GM18505 (cell line): ENCODE data around the gene TNS1.
"Not testable (repeated sequence)": the region's sequence is repeated elsewhere in the genome, so short reads cannot be mapped to it uniquely, and the experiment has no call there.

Experiments used
- ATAC-seq: cut with Tn5 transposase; IDR thresholded peaks from one replicate; pipeline ENCODE4 v1.9.1; 2021; ENCODE audit not compliant: unreplicated experiment
- POLR2A ChIP-seq: IDR thresholded peaks from 4 replicates; pipeline ENCODE4 v1.6.1; 2011; ENCODE audit warnings: borderline replicate concordance; ENCODE audit not compliant: insufficient read depth, insufficient read length; ENCODE audit errors: extremely low read depth

The TNS1 gene

DNA sequence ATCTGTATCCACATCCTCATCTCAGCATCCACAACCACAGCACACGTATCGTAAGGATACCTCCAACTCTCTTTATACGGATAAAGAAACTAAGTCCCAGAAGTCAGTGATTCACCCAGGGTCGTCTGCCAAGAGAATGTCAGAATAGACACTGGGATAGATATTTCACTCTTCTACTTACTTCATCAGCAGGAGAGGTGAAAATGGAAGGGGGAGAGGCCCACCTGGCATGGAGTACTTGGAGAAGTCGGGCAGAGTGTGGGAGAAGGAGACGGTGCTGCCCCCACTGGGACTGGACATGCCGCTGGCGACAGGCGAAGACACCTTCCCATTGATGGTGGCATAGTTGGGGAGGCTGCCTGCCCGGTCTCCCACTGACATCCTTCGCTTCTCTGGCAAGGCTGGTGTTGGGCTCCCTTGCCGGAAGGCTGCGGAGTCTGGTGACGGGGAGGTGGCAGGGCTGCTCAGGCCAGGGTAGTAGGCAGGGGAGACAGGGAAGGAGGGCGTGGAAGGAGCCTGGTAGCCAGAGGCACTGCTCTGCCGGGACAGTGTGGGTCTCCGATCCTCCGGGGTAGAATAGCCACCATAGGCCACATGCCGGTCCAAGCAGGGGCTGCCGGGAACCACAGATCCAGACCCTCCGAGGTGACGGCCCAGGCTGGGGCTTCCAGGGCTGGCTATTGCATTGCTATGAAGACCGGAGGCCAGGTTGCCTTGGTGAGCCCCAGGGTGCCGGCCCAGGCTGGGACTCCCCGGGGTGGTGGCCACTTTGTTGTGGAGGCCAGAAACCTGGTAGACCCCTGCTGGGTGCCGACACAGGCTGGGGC lies 185.1 kb downstream of the TNS1 start:
- no peak for ATAC-seq
- TF ChIP-seq POLR2A, result no peak

DNA sequence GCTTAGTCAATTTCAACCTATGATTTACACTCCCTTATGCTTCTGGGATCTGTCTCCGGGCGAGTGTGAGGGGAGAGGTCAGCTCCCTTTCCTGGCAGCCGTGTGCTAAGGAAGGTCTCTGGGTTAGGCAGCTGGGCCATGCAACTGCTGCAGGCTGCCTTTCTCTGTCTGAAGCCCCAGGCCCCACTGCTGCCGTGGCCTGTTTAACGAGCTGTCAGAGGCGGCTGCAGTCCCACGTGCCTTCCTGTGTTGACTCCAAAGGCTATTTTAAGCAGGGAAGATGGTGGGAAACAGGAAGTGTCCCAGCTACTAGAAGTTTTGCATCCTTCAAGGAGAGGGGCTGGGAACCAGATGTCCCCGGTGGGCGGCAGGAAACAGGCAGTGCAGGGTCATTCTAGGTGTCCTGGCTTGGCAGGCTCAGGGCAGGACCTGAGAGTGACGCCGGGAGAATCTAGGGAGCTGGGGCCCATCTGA lies 186.4 kb downstream of the TNS1 start:
- TF ChIP-seq POLR2A, result no peak
- no peak for ATAC-seq

DNA sequence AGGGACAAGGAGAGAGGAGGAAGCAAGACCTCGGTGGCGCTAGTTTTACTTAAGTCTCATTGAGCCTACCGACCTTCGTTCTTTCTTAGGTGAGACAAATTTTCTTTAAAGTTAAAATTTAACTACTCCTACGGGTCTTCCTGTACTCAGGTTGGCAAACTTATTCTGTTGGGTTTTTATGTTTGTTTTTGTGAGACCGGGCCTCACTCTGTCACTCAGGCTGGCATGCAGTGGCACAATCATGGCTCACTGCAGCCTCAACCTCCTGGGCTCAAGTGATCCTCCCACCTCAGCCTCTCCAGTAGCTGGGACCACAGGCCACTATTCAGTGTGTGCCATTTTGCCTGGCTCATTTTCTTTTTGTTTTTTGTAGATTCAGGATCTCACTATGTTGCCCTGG lies 189.0 kb downstream of the TNS1 start:
- no peak for TF ChIP-seq POLR2A
- ATAC-seq, result no peak

DNA sequence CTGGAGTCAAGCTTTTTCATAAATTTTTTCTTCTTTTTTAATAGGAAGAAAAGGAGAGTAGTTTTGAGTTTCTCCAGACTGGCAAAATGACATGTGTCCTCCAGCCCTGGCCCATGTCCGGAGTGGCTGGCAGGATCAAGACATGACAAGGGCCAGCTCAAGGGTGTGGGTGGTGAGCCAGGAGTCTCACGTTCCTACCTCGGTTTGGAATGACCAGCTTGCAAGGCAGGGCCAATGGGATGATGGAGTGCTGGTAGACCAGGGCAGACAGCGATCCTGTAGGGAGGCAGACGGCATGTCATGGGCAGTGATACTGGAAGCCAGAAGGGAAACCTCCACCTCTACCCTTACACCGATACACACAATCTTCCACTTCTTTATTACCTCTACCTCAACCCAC lies 190.6 kb downstream of the TNS1 start:
- no peak for TF ChIP-seq POLR2A
- ATAC-seq, result no peak

DNA sequence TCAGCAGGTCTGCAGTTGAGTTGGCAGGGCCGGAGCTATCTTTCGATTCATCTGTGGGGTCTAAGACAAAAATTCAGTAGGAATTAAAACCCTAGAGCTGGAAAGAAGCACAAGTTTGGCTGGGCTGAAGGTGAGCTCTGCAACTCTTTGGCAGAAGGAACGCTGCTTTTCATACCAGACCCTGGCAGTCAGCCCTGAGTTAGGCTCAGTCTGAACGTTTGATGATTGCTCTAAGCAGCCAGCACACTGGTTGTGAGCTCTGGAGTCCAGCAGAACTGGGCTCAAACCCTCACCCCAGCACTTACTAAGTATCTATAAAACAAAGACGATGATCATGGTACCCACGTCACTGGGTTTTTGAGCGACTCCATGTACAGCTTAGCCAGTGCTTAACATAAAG lies 192.5 kb downstream of the TNS1 start:
- TF ChIP-seq POLR2A, result no peak
- no peak for ATAC-seq

- no peak for TF ChIP-seq POLR2A
- ATAC-seq, result no peak
These were observed 193.1 kb downstream of the TNS1 start for GRCh38 chr2:217809736-217810135.

DNA sequence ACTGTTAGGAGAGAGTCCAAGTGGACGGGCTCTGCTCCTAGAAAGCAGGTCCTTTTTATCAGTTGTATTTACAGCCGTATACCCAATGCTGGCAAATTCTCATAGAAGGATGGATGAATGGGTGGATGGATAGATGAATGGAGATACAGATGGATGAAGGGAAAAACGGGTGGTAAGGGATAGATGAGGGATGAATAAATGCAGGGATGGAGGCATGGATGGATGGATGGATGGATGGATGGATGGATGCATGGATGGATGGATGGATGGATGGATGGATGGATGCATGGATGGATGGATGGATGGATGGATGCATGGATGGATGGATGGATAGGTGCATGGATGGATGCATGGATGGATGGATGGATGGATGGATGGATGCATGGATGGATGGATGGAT lies 193.8 kb downstream of the TNS1 start:
- not testable (repeated sequence) for ATAC-seq

DNA sequence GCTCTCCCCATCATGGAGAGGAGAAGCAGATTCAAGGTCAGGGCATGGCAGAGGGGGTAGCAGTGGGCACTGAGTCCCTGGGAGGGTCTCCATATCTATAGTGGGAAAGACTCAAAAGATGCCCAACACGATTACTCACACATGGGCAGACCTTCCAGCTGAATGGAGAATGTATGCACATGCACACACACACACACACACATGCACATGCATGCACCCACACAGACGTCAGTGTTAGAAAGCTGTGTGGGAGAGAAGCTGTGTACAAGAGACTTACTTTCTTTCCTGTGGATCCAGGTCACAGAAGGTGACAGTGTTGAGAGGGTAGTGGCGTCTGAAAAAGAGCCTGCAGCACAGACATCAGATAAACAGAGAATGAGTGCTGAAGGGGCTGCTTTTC lies 194.5 kb downstream of the TNS1 start:
- ATAC-seq, result no peak
- no peak for TF ChIP-seq POLR2A

DNA sequence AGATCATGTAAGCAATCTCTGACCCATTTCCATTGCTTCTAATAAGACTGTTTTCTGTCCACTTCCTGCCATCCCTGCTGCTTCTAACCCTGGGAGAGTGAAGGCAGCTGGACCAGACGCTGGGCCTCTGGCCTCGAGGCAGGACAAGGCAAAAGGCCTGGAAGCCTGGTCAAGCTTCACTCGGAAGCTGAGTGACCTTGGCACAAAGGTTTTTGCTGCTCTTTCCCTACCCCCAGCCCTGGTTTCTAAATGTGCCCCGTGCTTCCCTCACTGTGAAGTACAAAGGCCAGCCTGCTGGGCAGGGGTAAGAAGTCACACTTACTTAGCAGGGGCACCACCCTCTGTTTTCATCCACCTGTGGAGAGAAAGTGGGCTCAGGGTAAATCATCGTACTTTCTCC lies 195.0 kb downstream of the TNS1 start:
- no peak for TF ChIP-seq POLR2A
- ATAC-seq, result no peak

DNA sequence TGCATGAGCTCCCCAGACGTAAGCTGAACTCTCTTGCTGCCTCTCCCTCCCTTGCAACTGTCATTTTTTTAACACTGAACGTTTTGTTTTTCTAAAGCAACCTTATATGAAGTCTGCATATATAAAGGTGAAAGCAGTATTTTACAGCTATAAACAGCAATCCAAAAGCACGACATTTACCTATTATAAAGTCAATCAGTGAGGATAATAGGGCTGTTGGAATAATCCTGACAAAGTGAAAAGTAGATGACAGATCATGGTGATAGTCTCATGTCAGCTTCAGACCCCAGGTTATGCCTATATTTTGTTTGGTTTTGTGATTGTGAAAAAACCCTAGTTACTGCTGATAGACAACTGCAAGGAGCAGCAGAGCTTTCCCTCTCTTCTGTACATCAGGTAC lies 195.8 kb downstream of the TNS1 start:
- TF ChIP-seq POLR2A, result no peak
- no peak for ATAC-seq

DNA sequence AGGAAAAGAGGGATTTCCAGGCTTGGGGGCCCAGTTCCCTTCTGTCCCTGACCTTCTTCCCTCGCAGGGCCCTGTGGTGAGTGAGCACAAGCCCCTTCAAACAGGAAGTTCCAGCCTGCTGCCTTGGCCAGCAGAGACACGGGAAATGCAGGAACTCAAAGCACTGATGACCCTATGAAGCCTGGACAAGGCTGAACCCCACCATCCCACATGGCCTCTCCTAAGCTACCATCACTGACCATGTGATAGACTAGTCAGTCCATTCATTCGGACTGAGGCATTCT lies 196.4 kb downstream of the TNS1 start:
- no peak for ATAC-seq
- no peak for TF ChIP-seq POLR2A

GRCh38 chr2:217805668-217806481 lies 196.9 kb downstream of the TNS1 start:
- TF ChIP-seq POLR2A, result no peak
- ATAC-seq, result no peak

GRCh38 chr2:217804791-217805667 lies 197.8 kb downstream of the TNS1 start:
- no peak for TF ChIP-seq POLR2A
- ATAC-seq, result no peak
